Sigmoid colon (tissue), 4 donors: ENCODE results near the gene HNRNPH1.

Experiments used
- EP300 ChIP-seq, 4 donors: sonication (generic); formaldehyde crosslinking; IDR thresholded peaks; one replicate each; pipeline ENCODE4 v1.6.1; 2017; ENCODE audit warnings: antibody characterized with exemption in 4 of 4
- POLR2A ChIP-seq, 2 donors: fragments of 450-650 bp; IDR thresholded peaks; one replicate each; pipeline ENCODE4 v1.6.1; 2016; ENCODE audit warnings: antibody characterized with exemption in 2 of 2, mild to moderate bottlenecking in 2 of 2, moderate library complexity in 2 of 2
- TF ChIP-seq, protein P1 (sequence below), 4 experiments: fragments of 450-650 bp in 3 of 4; fragments of 200-600 bp in 1 of 4; IDR thresholded peaks; one replicate each; pipeline ENCODE4 v1.5.1; 2016 to 2019; ENCODE audit warnings: antibody characterized with exemption in 4 of 4, mild to moderate bottlenecking in 3 of 4, moderate library complexity in 2 of 4

DNA sequence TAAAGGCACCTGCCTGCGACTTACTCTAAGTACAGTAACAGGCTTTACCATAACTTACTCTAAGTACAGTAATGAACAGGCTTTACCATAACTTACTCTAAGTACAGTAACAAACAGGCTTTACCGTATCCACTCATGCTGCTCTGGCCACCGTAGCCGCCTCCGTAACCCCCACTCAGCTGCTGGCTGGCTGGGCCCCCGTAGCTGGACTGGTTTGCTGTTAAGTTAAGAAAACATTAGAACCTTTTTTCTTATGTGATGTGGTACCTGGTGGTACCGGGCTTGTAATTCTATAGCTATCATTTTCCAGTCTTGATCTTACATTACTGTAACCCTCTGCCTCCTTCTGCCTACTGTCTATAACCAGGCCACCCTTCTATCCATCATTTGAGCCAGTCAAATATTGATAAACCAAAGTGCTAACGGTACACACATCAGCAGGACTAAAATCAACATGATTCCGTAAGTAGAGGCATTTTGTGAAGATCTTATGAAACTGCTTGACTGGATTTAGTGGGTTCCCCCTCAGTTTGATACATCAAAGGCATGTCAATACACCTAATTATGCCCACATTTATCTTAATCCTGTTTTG, 7.4 kb downstream of the HNRNPH1 start:
- TF ChIP-seq POLR2A (IDR thresholded peaks at IDR 0.05) (no peak), EP300 (IDR thresholded peaks at IDR 0.05) (no peak)
- TF ChIP-seq, protein P1, sequence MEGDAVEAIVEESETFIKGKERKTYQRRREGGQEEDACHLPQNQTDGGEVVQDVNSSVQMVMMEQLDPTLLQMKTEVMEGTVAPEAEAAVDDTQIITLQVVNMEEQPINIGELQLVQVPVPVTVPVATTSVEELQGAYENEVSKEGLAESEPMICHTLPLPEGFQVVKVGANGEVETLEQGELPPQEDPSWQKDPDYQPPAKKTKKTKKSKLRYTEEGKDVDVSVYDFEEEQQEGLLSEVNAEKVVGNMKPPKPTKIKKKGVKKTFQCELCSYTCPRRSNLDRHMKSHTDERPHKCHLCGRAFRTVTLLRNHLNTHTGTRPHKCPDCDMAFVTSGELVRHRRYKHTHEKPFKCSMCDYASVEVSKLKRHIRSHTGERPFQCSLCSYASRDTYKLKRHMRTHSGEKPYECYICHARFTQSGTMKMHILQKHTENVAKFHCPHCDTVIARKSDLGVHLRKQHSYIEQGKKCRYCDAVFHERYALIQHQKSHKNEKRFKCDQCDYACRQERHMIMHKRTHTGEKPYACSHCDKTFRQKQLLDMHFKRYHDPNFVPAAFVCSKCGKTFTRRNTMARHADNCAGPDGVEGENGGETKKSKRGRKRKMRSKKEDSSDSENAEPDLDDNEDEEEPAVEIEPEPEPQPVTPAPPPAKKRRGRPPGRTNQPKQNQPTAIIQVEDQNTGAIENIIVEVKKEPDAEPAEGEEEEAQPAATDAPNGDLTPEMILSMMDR (IDR thresholded peaks at IDR 0.05): no peak
